A673 (cell line): ENCODE data around the gene KLHL18.

Source experiments
- CTCF ChIP-seq: fragments of 300-800, 200-600 bp; sonication (generic); conservative IDR thresholded peaks from 2 replicates; pipeline ENCODE4 v1.5.1; 2017; ENCODE audit warnings: low read depth, mild to moderate bottlenecking, antibody characterized with exemption, low read length, moderate library complexity, mixed read lengths
- EZH2 ChIP-seq: fragments of 200-600 bp; sonication (generic); IDR thresholded peaks from 2 replicates; pipeline ENCODE4 v1.6.1; 2017; ENCODE audit warnings: borderline replicate concordance, low read depth, mild to moderate bottlenecking, mixed read lengths, antibody characterized with exemption, low read length; ENCODE audit not compliant: poor library complexity, severe bottlenecking

DNA sequence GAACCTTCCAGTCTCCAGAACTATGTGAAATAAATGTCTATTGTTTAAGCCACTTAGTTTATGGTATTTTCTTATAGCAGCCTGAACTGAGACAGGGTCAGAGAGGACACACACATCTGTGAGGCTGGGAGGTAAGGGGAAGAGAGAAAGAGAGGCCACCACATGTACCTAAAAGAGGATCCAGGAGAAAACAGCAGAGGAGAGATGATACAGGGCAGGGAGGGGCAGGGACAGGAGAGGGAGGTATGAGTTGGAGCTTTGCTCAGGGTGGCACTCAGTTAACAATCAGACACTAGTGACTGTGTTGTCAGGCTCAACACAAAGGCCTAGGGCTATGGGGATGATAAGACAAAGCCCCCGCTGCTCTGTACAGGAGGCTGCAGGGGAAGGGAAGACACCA is 17.7 kb upstream of the KLHL18 start:
- TF ChIP-seq CTCF: no peak
- no peak for TF ChIP-seq EZH2
